Mesendoderm (in vitro differentiated cells): ENCODE results near the gene WDR83.

Source experiments
- DNase-seq: peaks from one replicate; pipeline ENCODE4 v3.0.0; 2013
- H2AK5ac ChIP-seq: 2 replicates; pipeline ENCODE4 v1.6.1; 2013; ENCODE audit warnings: low read length, inconsistent platforms
- H2BK120ac ChIP-seq: 2 replicates; pipeline ENCODE4 v1.6.1; 2013; ENCODE audit warnings: low read depth, mild to moderate bottlenecking, low read length, moderate library complexity, mixed read lengths
- H2BK15ac ChIP-seq: replicated peaks from 2 replicates; pipeline ENCODE4 v1.6.1; 2013; ENCODE audit warnings: low read depth, mild to moderate bottlenecking, moderate library complexity
- H2BK5ac ChIP-seq: 2 replicates; pipeline ENCODE4 v1.6.1; 2013; ENCODE audit warnings: low read length, inconsistent platforms
- H3K18ac ChIP-seq: 2 replicates; pipeline ENCODE4 v1.6.1; 2013; ENCODE audit warnings: mild to moderate bottlenecking, low read length, mixed read lengths
- H3K23ac ChIP-seq: one replicate; pipeline ENCODE4 v1.6.1; 2013; ENCODE audit warnings: low read length
- H3K27ac ChIP-seq: 2 replicates; pipeline ENCODE4 v1.5.1; 2013; ENCODE audit warnings: low read depth, mild to moderate bottlenecking, inconsistent platforms, low read length, moderate library complexity
- H3K27me3 ChIP-seq: 2 replicates; pipeline ENCODE4 v1.6.1; 2013; ENCODE audit warnings: low read length, control low read depth, mild to moderate bottlenecking, inconsistent platforms; ENCODE audit not compliant: insufficient read depth, poor library complexity
- H3K36me3 ChIP-seq: 2 replicates; pipeline ENCODE4 v1.6.1; 2013; ENCODE audit warnings: low read length, inconsistent platforms; ENCODE audit not compliant: control insufficient read depth, insufficient read depth
- H3K4ac ChIP-seq: one replicate; pipeline ENCODE4 v1.6.1; 2013; ENCODE audit warnings: low read depth, mild to moderate bottlenecking, low read length, moderate library complexity
- H3K4me1 ChIP-seq: 2 replicates; pipeline ENCODE4 v1.6.1; 2013; ENCODE audit warnings: low read depth, low read length, inconsistent platforms; ENCODE audit not compliant: control insufficient read depth
- H3K4me2 ChIP-seq: 2 replicates; pipeline ENCODE4 v1.6.1; 2013; ENCODE audit warnings: low read length
- H3K4me3 ChIP-seq: 2 replicates; pipeline ENCODE4 v1.5.1; 2013; ENCODE audit warnings: mild to moderate bottlenecking, low read length
- H3K56ac ChIP-seq: one replicate; pipeline ENCODE4 v1.6.1; 2013; ENCODE audit warnings: low read length
- H3K79me1 ChIP-seq: 2 replicates; pipeline ENCODE4 v1.6.1; 2013; ENCODE audit warnings: low read length, inconsistent platforms
- H3K79me2 ChIP-seq: 2 replicates; pipeline ENCODE4 v1.6.1; 2013; ENCODE audit warnings: mild to moderate bottlenecking, low read length; ENCODE audit not compliant: control insufficient read depth, insufficient read depth
- H3K9ac ChIP-seq: 2 replicates; pipeline ENCODE4 v1.6.1; 2013; ENCODE audit warnings: low read length, inconsistent platforms
- H4K5ac ChIP-seq: one replicate; pipeline ENCODE4 v1.6.1; 2013; ENCODE audit warnings: low read length
- H4K8ac ChIP-seq: one replicate; pipeline ENCODE4 v1.6.1; 2013; ENCODE audit warnings: low read depth, mild to moderate bottlenecking, control low read depth, low read length, moderate library complexity
- WGBS: extraction: QIAGEN DNeasy Blood & Tissue Kit; methylation state at CpG from one replicate; pipeline ENCODE4 v1.1.7; 2013; ENCODE audit warnings: low lambda C conversion rate, missing lambda C conversion rate; ENCODE audit not compliant: insufficient coverage; ENCODE audit errors: extremely low coverage; 5-methylcytosine and 5-hydroxymethylcytosine counted together

WDR83 gene

DNA sequence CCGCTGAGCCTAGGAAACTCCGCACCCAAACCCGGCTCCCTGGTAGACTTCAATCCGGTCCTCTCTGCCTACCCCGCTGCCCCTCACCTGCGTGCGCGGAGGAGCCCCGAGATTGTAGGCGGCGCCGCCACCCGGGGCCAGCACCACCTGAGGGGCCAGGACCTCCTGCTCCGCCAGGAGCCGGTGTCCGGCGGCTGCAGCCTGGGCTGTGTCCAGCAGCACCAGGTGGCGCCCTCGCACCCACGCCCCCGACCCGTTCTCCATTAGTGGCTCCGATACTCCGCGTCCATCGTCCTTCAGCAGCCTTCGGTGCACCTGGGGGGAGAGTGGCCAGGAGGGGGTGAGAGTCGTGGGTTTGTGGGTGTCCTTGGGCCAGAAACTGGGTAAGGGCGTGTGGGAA is 18.5 kb upstream of the WDR83 start:
- no peak overlapping the region for H3K4me2 ChIP-seq
- H2AK5ac ChIP-seq, result no peak overlapping the region
- WGBS, result no CpG with 5 or more reads among the region's 29 CpGs
- H2BK5ac ChIP-seq, result no peak overlapping the region
- H4K8ac ChIP-seq, result no peak overlapping the region
- no peak overlapping the region for H3K18ac ChIP-seq
- no peak overlapping the region for H3K27ac ChIP-seq
- H3K79me1 ChIP-seq, result no peaks in the 10 kb centered on the region
- H3K4me1 ChIP-seq, result no peaks in the 10 kb centered on the region
- H3K36me3 ChIP-seq, result no peaks in the 10 kb centered on the region
- H3K27me3 ChIP-seq, result no peaks in the 10 kb centered on the region
- DNase-seq, result no peak
- H3K4me3 ChIP-seq, result no peak overlapping the region
- H3K56ac ChIP-seq, result no peak overlapping the region
- H2BK15ac ChIP-seq, result no peak overlapping the region
- H3K9ac ChIP-seq, result no peak overlapping the region
- H2BK120ac ChIP-seq, result no peak overlapping the region
- no peak overlapping the region for H3K4ac ChIP-seq
- H3K79me2 ChIP-seq, result no peaks in the 10 kb centered on the region
- H3K23ac ChIP-seq, result no peak overlapping the region
- H4K5ac ChIP-seq, result no peak overlapping the region

- H3K79me2 ChIP-seq, result no peaks in the 10 kb centered on the region
- H3K4ac ChIP-seq, result no peak overlapping the region
- no peak overlapping the region for H3K23ac ChIP-seq
- H3K4me1 ChIP-seq, result no peaks in the 10 kb centered on the region
- no peaks in the 10 kb centered on the region for H3K27me3 ChIP-seq
- no peak overlapping the region for H3K27ac ChIP-seq
- no peak overlapping the region for H3K4me3 ChIP-seq
- WGBS, result no CpG with 5 or more reads among the region's 10 CpGs
- no peaks in the 10 kb centered on the region for H3K79me1 ChIP-seq
- no peak for DNase-seq
- no peak overlapping the region for H2BK120ac ChIP-seq
- no peak overlapping the region for H3K9ac ChIP-seq
- no peak overlapping the region for H4K5ac ChIP-seq
- no peak overlapping the region for H2AK5ac ChIP-seq
- no peak overlapping the region for H2BK15ac ChIP-seq
- H4K8ac ChIP-seq, result no peak overlapping the region
- H3K18ac ChIP-seq, result no peak overlapping the region
- no peaks in the 10 kb centered on the region for H3K36me3 ChIP-seq
- no peak overlapping the region for H3K4me2 ChIP-seq
- no peak overlapping the region for H3K56ac ChIP-seq
- no peak overlapping the region for H2BK5ac ChIP-seq
Observed at GRCh38 chr19:12649941-12650340, 16.7 kb upstream of the WDR83 start.

- no peak for DNase-seq
- WGBS, result no CpG with 5 or more reads among the region's 6 CpGs
Observed at GRCh38 chr19:12652219-12652618, 14.4 kb upstream of the WDR83 start.

GRCh38 chr19:12655546-12655945 is 11.1 kb upstream of the WDR83 start:
- no peak for DNase-seq
- no peaks in the 10 kb centered on the region for H3K4me1 ChIP-seq
- H2BK15ac ChIP-seq, result no peak overlapping the region
- H4K5ac ChIP-seq, result no peak overlapping the region
- no peak overlapping the region for H2BK120ac ChIP-seq
- no peaks in the 10 kb centered on the region for H3K79me1 ChIP-seq
- no peak overlapping the region for H2AK5ac ChIP-seq
- WGBS, result no CpG with 5 or more reads among the region's 8 CpGs
- no peaks in the 10 kb centered on the region for H3K79me2 ChIP-seq
- H3K4ac ChIP-seq, result no peak overlapping the region
- no peaks in the 10 kb centered on the region for H3K27me3 ChIP-seq
- H3K4me2 ChIP-seq, result no peak overlapping the region
- no peak overlapping the region for H3K27ac ChIP-seq
- no peak overlapping the region for H3K18ac ChIP-seq
- H3K23ac ChIP-seq, result no peak overlapping the region
- no peak overlapping the region for H3K4me3 ChIP-seq
- H3K56ac ChIP-seq, result no peak overlapping the region
- no peak overlapping the region for H4K8ac ChIP-seq
- no peak overlapping the region for H2BK5ac ChIP-seq
- H3K36me3 ChIP-seq, result peaks cover 3% of the 10 kb centered on the region
- H3K9ac ChIP-seq, result no peak overlapping the region

More at GRCh38 chr19:12652219-12652618, 14.4 kb upstream of the WDR83 start:
- no peak overlapping the region for H3K4me3 ChIP-seq
- H4K5ac ChIP-seq, result no peak overlapping the region
- H3K56ac ChIP-seq, result no peak overlapping the region
- no peak overlapping the region for H3K18ac ChIP-seq
- no peak overlapping the region for H2BK120ac ChIP-seq
- H3K36me3 ChIP-seq, result peaks cover 3% of the 10 kb centered on the region
- no peak overlapping the region for H3K4me2 ChIP-seq
- H4K8ac ChIP-seq, result no peak overlapping the region
- no peak overlapping the region for H3K9ac ChIP-seq
- H3K23ac ChIP-seq, result no peak overlapping the region
- no peak overlapping the region for H3K27ac ChIP-seq
- H3K79me2 ChIP-seq, result no peaks in the 10 kb centered on the region
- no peak overlapping the region for H2BK5ac ChIP-seq
- no peaks in the 10 kb centered on the region for H3K27me3 ChIP-seq
- H2AK5ac ChIP-seq, result no peak overlapping the region
- H3K4ac ChIP-seq, result no peak overlapping the region
- H2BK15ac ChIP-seq, result no peak overlapping the region
- no peaks in the 10 kb centered on the region for H3K4me1 ChIP-seq
- H3K79me1 ChIP-seq, result no peaks in the 10 kb centered on the region

DNA sequence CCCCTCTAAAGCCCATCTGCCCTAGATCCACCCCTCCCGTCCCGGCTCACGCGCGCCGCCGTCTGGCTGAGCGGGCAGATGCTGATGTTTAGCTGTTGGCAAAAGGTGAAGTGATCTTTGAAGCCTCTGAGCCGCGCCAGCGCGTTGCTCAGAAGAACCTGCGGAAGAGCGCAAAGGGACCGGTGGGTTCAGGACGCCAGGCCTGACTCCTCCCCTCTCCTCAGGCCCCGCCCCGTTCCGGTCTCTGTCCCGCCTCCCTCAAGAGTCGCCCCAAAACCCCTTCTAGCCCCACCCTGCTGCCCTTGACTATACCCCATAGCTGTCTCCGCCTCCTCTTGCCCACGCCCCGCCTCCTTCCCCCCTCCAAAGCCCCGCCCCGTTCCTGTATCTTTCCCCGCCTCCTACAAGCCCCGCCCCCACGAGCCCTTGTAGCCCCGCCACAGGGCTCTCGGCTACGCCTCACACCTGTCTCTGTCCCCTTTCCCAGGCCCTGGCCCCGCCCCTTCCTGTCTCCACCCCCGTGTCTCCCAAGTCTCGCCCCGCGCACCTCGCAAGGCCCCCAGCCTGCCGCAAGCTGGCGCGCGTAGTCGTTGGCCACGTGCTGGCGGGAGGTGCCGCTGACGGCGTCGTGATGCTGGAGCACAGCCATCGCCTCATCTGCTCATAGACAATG is 9.6 kb upstream of the WDR83 start:
- DNase-seq, result peak; percentile 77
- Histone ChIP-seq H3K23ac (no peak overlapping the region), H3K9ac (no peak overlapping the region), H4K8ac (no peak overlapping the region), H3K27ac (no peak overlapping the region), H3K79me1 (no peaks in the 10 kb centered on the region), H3K27me3 (no peaks in the 10 kb centered on the region), H2BK120ac (no peak overlapping the region), H3K4ac (no peak overlapping the region), H4K5ac (no peak overlapping the region), H3K56ac (no peak overlapping the region), H3K4me1 (no peaks in the 10 kb centered on the region), H2BK5ac (no peak overlapping the region), H3K18ac (no peak overlapping the region), H3K4me2 (no peak overlapping the region), H2AK5ac (no peak overlapping the region), H3K79me2 (no peaks in the 10 kb centered on the region), H2BK15ac (no peak overlapping the region), H3K36me3 (peaks cover 6% of the 10 kb centered on the region), H3K4me3 (no peak overlapping the region)
- no CpG with 5 or more reads among the region's 50 CpGs for WGBS

GRCh38 chr19:12657966-12658365 is 8.6 kb upstream of the WDR83 start:
- H3K18ac ChIP-seq, result no peak overlapping the region
- no peak overlapping the region for H2AK5ac ChIP-seq
- no peak for DNase-seq
- no peak overlapping the region for H4K8ac ChIP-seq
- no peak overlapping the region for H4K5ac ChIP-seq
- H3K4me2 ChIP-seq, result no peak overlapping the region
- H3K27me3 ChIP-seq, result no peaks in the 10 kb centered on the region
- no peak overlapping the region for H3K23ac ChIP-seq
- no peak overlapping the region for H3K9ac ChIP-seq
- WGBS, result no CpG with 5 or more reads among the region's 22 CpGs
- no peak overlapping the region for H3K4ac ChIP-seq
- H3K4me1 ChIP-seq, result no peaks in the 10 kb centered on the region
- H3K56ac ChIP-seq, result no peak overlapping the region
- peaks cover 6% of the 10 kb centered on the region for H3K36me3 ChIP-seq
- no peaks in the 10 kb centered on the region for H3K79me2 ChIP-seq
- H2BK120ac ChIP-seq, result no peak overlapping the region
- no peak overlapping the region for H2BK5ac ChIP-seq
- no peaks in the 10 kb centered on the region for H3K79me1 ChIP-seq
- H2BK15ac ChIP-seq, result no peak overlapping the region
- H3K27ac ChIP-seq, result no peak overlapping the region
- H3K4me3 ChIP-seq, result no peak overlapping the region
